ENCODE data around the gene DPYD. TPM values are rescaled to one million over a fixed set of nuclear protein-coding genes. Genes with fewer than 3 reads are reported as not detected.

DPYD gene
- total RNA-seq, 2 donors from 2014 or later, result 9.2 to 17.5 TPM

DNA sequence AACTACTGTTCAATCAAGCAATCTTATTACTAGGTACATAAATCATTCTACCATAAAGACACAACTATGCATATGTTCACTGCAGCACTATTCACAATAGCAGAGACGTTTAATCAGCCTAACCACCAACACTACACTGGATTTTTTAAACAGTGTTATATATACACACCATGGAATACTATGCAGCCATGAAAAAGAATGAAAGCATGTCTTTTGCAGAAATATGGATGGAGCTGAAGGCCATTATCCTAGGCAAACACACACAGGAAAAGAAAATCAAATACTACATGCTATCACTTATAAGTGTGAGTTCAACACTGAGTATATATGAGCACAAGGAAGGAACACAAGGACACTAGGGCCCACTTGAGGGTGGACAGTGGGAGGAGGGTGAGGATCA lies 159.2 kb downstream of the DPYD start:
- peaks cover 9% of the 10 kb centered on the region for H3K9me3 Mint-ChIP-seq
- no peaks in the 10 kb centered on the region for H3K27me3 Mint-ChIP-seq (ENCODE audit: insufficient read depth)
- 71 to 79% methylated on average over 1 of the region's 1 CpG for WGBS, 2 experiments (ENCODE audit: insufficient coverage in 1 of 2, insufficient read length in 1 of 2)
- no peak overlapping the region for H3K9ac ChIP-seq (ENCODE audit: extremely low read depth, low read length, poor library complexity, severe bottlenecking)
- no peak overlapping the region for H3K27ac Mint-ChIP-seq
- H3K9me3 ChIP-seq (ENCODE audit: control insufficient read depth, low read length), result peaks cover 6% of the 10 kb centered on the region
- H3K4me3 Mint-ChIP-seq, result no peak overlapping the region
- no peak for TF ChIP-seq CTCF (conservative IDR thresholded peaks at IDR 0.05)
- H3K4me1 Mint-ChIP-seq, result no peaks in the 10 kb centered on the region
- no peaks in the 10 kb centered on the region for H3K36me3 Mint-ChIP-seq (ENCODE audit: low read depth)
- no peak overlapping the region for H3K4me3 ChIP-seq (ENCODE audit: low read length)
- H3K27me3 ChIP-seq (ENCODE audit: control insufficient read depth, insufficient read depth, low read length, poor library complexity, severe bottlenecking), result no peaks in the 10 kb centered on the region
- DNase-seq, result no peak
- H3K27ac ChIP-seq (ENCODE audit: low read depth, low read length), result no peak overlapping the region
- no peaks in the 10 kb centered on the region for H3K4me1 ChIP-seq (ENCODE audit: control insufficient read depth, insufficient read depth, low read length)
- H3K36me3 ChIP-seq (ENCODE audit: control insufficient read depth, insufficient read depth, low read length), result no peaks in the 10 kb centered on the region

GRCh38 chr1:97759078-97759477 lies 161.8 kb downstream of the DPYD start:
- no peak overlapping the region for H3K27ac Mint-ChIP-seq
- peaks cover 9% of the 10 kb centered on the region for H3K9me3 Mint-ChIP-seq
- Histone ChIP-seq H3K4me3 (ENCODE audit: low read length) (no peak overlapping the region), H3K36me3 (ENCODE audit: control insufficient read depth, insufficient read depth, low read length) (no peaks in the 10 kb centered on the region), H3K9me3 (ENCODE audit: control insufficient read depth, low read length) (peaks cover 6% of the 10 kb centered on the region), H3K9ac (ENCODE audit: extremely low read depth, low read length, poor library complexity, severe bottlenecking) (no peak overlapping the region), H3K27me3 (ENCODE audit: control insufficient read depth, insufficient read depth, low read length, poor library complexity, severe bottlenecking) (no peaks in the 10 kb centered on the region), H3K4me1 (ENCODE audit: control insufficient read depth, insufficient read depth, low read length) (no peaks in the 10 kb centered on the region), H3K27ac (ENCODE audit: low read depth, low read length) (no peak overlapping the region)
- no peak overlapping the region for H3K4me3 Mint-ChIP-seq
- no peak for DNase-seq
- no peak for TF ChIP-seq CTCF (conservative IDR thresholded peaks at IDR 0.05)
- no peaks in the 10 kb centered on the region for H3K36me3 Mint-ChIP-seq (ENCODE audit: low read depth)
- H3K4me1 Mint-ChIP-seq, result peaks cover 5% of the 10 kb centered on the region
- H3K27me3 Mint-ChIP-seq (ENCODE audit: insufficient read depth), result no peaks in the 10 kb centered on the region
- 91 to 94% methylated on average over 2 of the region's 2 CpGs for WGBS, 2 experiments (ENCODE audit: insufficient coverage in 1 of 2, insufficient read length in 1 of 2)

GRCh38 chr1:97758541-97759057 lies 162.2 kb downstream of the DPYD start:
- peaks cover 5% of the 10 kb centered on the region for H3K4me1 Mint-ChIP-seq
- no peak overlapping the region for H3K27ac Mint-ChIP-seq
- H3K4me1 ChIP-seq (ENCODE audit: control insufficient read depth, insufficient read depth, low read length), result no peaks in the 10 kb centered on the region
- H3K27ac ChIP-seq (ENCODE audit: low read depth, low read length), result no peak overlapping the region
- H3K4me3 ChIP-seq (ENCODE audit: low read length), result no peak overlapping the region
- H3K9ac ChIP-seq (ENCODE audit: extremely low read depth, low read length, poor library complexity, severe bottlenecking), result no peak overlapping the region
- H3K36me3 ChIP-seq (ENCODE audit: control insufficient read depth, insufficient read depth, low read length), result no peaks in the 10 kb centered on the region
- H3K36me3 Mint-ChIP-seq (ENCODE audit: low read depth), result no peaks in the 10 kb centered on the region
- no peaks in the 10 kb centered on the region for H3K27me3 Mint-ChIP-seq (ENCODE audit: insufficient read depth)
- no peak overlapping the region for H3K4me3 Mint-ChIP-seq
- no peak for DNase-seq
- H3K9me3 Mint-ChIP-seq, result peaks cover 9% of the 10 kb centered on the region
- no peak for TF ChIP-seq CTCF (conservative IDR thresholded peaks at IDR 0.05)
- no peaks in the 10 kb centered on the region for H3K27me3 ChIP-seq (ENCODE audit: control insufficient read depth, insufficient read depth, low read length, poor library complexity, severe bottlenecking)
- H3K9me3 ChIP-seq (ENCODE audit: control insufficient read depth, low read length), result peaks cover 6% of the 10 kb centered on the region
- WGBS, 2 experiments (ENCODE audit: insufficient coverage in 1 of 2, insufficient read length in 1 of 2), result 91% methylated on average over 1 of the region's 1 CpG; no CpG with 5 or more reads in 1 of the 2 experiments

Measured in endodermal cell (in vitro differentiated cells).